HEK293 (cell line): ENCODE measurements around the gene PARD3.

Source experiments
- ZNF24 ChIP-seq: fragments of 450-650 bp; formaldehyde crosslinking; IDR thresholded peaks from 2 replicates; pipeline ENCODE4 v1.5.1; 2016; ENCODE audit warnings: missing biosample characterization, missing genetic modification characterization
- ZNF501 ChIP-seq: fragments of 450-650 bp; formaldehyde crosslinking; IDR thresholded peaks from 2 replicates; pipeline ENCODE4 v1.5.1; 2016; ENCODE audit warnings: missing biosample characterization, missing genetic modification characterization

- no peak for TF ChIP-seq ZNF24
- TF ChIP-seq ZNF501 (tag by site-specific recombination): no peak
These were observed 394.3 kb downstream of the PARD3 start for GRCh38 chr10:34420795-34421194.
